ENCODE measurements around the gene TSFM.

DNA sequence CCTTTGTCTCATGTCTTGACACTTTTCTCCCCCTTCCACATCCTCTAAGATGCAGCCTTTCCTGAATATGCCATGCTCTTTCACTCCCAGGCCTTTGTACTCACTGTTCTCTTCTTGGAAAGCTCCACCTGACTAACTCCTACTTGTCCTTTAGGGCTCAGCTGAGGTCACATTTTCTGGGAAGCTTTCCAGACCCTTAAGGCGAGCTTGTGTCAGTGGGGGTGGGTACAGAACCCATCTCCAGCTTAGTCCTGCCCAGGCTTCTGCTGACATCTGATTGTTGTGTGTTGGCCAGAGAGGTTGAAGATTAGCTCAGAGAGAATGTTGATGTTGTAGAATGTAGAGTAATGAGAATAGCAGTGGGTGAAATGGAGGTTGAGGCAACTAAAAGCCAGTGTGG is 2.9 kb upstream of the TSFM start:
- TF ChIP-seq CTCF (IDR thresholded peaks at IDR 0.05) (no peak), POLR2A (IDR thresholded peaks at IDR 0.05) (no peak)
